ENCODE results near the gene DTD1.
"Not testable (repeated sequence)": the region's sequence is repeated elsewhere in the genome, so short reads cannot be mapped to it uniquely, and the experiment has no call there.

DTD1 gene

GRCh38 chr20:18754653-18755045 is 166.8 kb downstream of the DTD1 start:
- no peak for ATAC-seq (ENCODE audit: low read depth)
- DNase-seq (ENCODE audit: low spot score): no peak
- Histone ChIP-seq H3K9me3 (ENCODE audit: severe bottlenecking) (no peaks in the 10 kb centered on the region), H3K4me3 (ENCODE audit: severe bottlenecking) (no peak overlapping the region), H3K27ac (ENCODE audit: poor library complexity, severe bottlenecking) (no peak overlapping the region), H3K27me3 (ENCODE audit: insufficient read depth, poor library complexity, severe bottlenecking) (no peaks in the 10 kb centered on the region), H3K4me1 (ENCODE audit: insufficient read depth, poor library complexity, severe bottlenecking) (no peaks in the 10 kb centered on the region), H3K36me3 (ENCODE audit: low read depth) (no peaks in the 10 kb centered on the region)
- TF ChIP-seq CTCF (IDR thresholded peaks at IDR 0.05; ENCODE audit: poor library complexity, severe bottlenecking): no peak

GRCh38 chr20:18760852-18761251 is 173.0 kb downstream of the DTD1 start:
- not testable (repeated sequence) for ATAC-seq (ENCODE audit: low read depth); DNase-seq (ENCODE audit: low spot score); H3K4me1 ChIP-seq (ENCODE audit: insufficient read depth, poor library complexity, severe bottlenecking); H3K27me3 ChIP-seq (ENCODE audit: insufficient read depth, poor library complexity, severe bottlenecking); H3K27ac ChIP-seq (ENCODE audit: poor library complexity, severe bottlenecking); H3K9me3 ChIP-seq (ENCODE audit: severe bottlenecking); H3K36me3 ChIP-seq (ENCODE audit: low read depth); H3K4me3 ChIP-seq (ENCODE audit: severe bottlenecking)

GRCh38 chr20:18767676-18768075 is 179.8 kb downstream of the DTD1 start:
- H3K27me3 ChIP-seq (ENCODE audit: insufficient read depth, poor library complexity, severe bottlenecking): peaks cover 5% of the 10 kb centered on the region
- no peak overlapping the region for H3K27ac ChIP-seq (ENCODE audit: poor library complexity, severe bottlenecking)
- ATAC-seq (ENCODE audit: low read depth) (peak; percentile 12; the same call in 1 of the 3 replicates), DNase-seq (ENCODE audit: low spot score) (no peak)
- no peak overlapping the region for H3K4me3 ChIP-seq (ENCODE audit: severe bottlenecking)
- no peak for TF ChIP-seq CTCF (IDR thresholded peaks at IDR 0.05; ENCODE audit: poor library complexity, severe bottlenecking)
- H3K9me3 ChIP-seq (ENCODE audit: severe bottlenecking): no peaks in the 10 kb centered on the region
- H3K4me1 ChIP-seq (ENCODE audit: insufficient read depth, poor library complexity, severe bottlenecking): no peaks in the 10 kb centered on the region
- H3K36me3 ChIP-seq (ENCODE audit: low read depth): 0 out of 2 replicates have a peak, but pooled peaks cover 3% of the 10 kb centered on the region

- no peak for ATAC-seq (ENCODE audit: low read depth)
- H3K27ac ChIP-seq (ENCODE audit: poor library complexity, severe bottlenecking): no peak overlapping the region
- no peaks in the 10 kb centered on the region for H3K9me3 ChIP-seq (ENCODE audit: severe bottlenecking)
- no peak overlapping the region for H3K4me3 ChIP-seq (ENCODE audit: severe bottlenecking)
- TF ChIP-seq CTCF (IDR thresholded peaks at IDR 0.05; ENCODE audit: poor library complexity, severe bottlenecking): no peak
- peaks cover 5% of the 10 kb centered on the region for H3K27me3 ChIP-seq (ENCODE audit: insufficient read depth, poor library complexity, severe bottlenecking)
- H3K36me3 ChIP-seq (ENCODE audit: low read depth): no peaks in the 10 kb centered on the region
- H3K4me1 ChIP-seq (ENCODE audit: insufficient read depth, poor library complexity, severe bottlenecking): no peaks in the 10 kb centered on the region
- DNase-seq (ENCODE audit: low spot score): no peak
Measured at GRCh38 chr20:18773566-18773965, 185.7 kb downstream of the DTD1 start.

GRCh38 chr20:18774207-18774606 is 186.4 kb downstream of the DTD1 start:
- Histone ChIP-seq H3K4me3 (ENCODE audit: severe bottlenecking) (no peak overlapping the region), H3K27ac (ENCODE audit: poor library complexity, severe bottlenecking) (no peak overlapping the region), H3K36me3 (ENCODE audit: low read depth) (no peaks in the 10 kb centered on the region), H3K27me3 (ENCODE audit: insufficient read depth, poor library complexity, severe bottlenecking) (peaks cover 5% of the 10 kb centered on the region), H3K9me3 (ENCODE audit: severe bottlenecking) (no peaks in the 10 kb centered on the region), H3K4me1 (ENCODE audit: insufficient read depth, poor library complexity, severe bottlenecking) (no peaks in the 10 kb centered on the region)
- TF ChIP-seq CTCF (IDR thresholded peaks at IDR 0.05; ENCODE audit: poor library complexity, severe bottlenecking): no peak
- ATAC-seq (ENCODE audit: low read depth): no peak
- no peak for DNase-seq (ENCODE audit: low spot score)
